GM12801 (cell line): ENCODE measurements around the gene TIAM2.

Source experiments
- TF ChIP-seq, protein P1 (sequence below): IDR thresholded peaks from one replicate; pipeline ENCODE4 v1.5.1; 2011; ENCODE audit warnings: control low read depth; ENCODE audit not compliant: insufficient read length; ENCODE audit errors: extremely low read depth

TIAM2 gene

DNA sequence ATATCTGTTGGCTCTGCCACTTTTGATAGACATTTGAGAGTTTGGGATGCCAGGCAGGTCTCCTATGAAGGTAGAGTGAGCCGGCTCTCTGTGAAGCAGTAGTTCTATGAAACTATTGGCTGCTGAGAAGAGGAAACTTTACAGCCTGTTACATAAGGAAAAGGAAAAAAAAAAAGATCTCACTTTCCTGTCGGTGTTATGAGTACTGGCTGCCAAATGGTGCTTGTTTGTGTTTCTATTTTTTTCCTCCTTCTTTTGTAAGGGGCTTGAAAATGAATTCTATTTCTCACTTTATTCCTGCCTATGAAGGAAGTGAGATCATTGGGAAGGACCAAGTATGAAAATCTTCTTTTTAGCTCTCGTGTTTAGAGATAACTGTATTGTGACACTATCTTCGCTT, 195.6 kb downstream of the TIAM2 start:
- TF ChIP-seq, protein P1, sequence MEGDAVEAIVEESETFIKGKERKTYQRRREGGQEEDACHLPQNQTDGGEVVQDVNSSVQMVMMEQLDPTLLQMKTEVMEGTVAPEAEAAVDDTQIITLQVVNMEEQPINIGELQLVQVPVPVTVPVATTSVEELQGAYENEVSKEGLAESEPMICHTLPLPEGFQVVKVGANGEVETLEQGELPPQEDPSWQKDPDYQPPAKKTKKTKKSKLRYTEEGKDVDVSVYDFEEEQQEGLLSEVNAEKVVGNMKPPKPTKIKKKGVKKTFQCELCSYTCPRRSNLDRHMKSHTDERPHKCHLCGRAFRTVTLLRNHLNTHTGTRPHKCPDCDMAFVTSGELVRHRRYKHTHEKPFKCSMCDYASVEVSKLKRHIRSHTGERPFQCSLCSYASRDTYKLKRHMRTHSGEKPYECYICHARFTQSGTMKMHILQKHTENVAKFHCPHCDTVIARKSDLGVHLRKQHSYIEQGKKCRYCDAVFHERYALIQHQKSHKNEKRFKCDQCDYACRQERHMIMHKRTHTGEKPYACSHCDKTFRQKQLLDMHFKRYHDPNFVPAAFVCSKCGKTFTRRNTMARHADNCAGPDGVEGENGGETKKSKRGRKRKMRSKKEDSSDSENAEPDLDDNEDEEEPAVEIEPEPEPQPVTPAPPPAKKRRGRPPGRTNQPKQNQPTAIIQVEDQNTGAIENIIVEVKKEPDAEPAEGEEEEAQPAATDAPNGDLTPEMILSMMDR, result no peak

- TF ChIP-seq, protein P1, result no peak
Measured at GRCh38 chr6:155193526-155193925, 198.4 kb downstream of the TIAM2 start.

- TF ChIP-seq, protein P1, result no peak
Measured at GRCh38 chr6:155194399-155194798, 199.3 kb downstream of the TIAM2 start.

DNA sequence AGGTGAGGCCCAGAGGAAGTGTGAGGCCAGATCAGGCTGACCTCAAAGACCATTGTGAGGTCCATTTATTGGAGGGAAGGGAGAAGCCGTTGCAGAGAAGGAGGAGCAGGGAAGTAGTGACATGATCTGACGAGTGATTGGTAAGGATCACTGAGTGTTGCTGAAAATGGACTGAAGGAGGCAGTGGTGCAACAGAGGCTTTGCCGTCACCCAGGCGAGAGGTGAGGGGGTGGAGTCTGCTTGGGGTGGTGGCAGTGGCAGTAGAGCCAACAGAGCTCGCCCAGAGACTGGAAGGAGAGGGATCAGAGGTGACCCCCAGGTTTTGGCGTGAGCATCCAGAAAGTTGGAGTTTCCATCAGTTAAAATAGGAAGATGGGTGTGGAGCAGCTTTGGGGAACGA, 200.8 kb downstream of the TIAM2 start:
- TF ChIP-seq, protein P1, result no peak

GRCh38 chr6:155196911-155197310, 201.8 kb downstream of the TIAM2 start:
- TF ChIP-seq, protein P1, result no peak

DNA sequence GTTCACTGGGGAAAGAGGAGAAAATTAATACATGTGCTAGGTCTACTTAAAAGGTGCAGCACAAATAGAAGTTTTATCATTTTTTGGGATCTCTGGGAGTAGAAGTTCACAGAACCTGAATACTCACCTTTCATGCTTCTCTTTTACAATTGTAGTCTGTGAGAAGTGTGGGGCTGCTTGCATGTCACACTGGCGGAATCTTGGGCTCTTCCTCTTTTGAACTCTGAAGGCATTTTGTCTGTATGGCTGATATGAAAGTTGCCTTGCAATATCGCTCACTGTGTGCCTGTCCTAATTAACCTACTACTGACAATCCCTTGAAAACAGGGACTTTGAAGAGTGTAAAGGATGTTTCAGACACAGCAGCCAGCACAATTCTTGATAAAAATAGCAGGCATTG, 202.8 kb downstream of the TIAM2 start:
- TF ChIP-seq, protein P1, result no peak

DNA sequence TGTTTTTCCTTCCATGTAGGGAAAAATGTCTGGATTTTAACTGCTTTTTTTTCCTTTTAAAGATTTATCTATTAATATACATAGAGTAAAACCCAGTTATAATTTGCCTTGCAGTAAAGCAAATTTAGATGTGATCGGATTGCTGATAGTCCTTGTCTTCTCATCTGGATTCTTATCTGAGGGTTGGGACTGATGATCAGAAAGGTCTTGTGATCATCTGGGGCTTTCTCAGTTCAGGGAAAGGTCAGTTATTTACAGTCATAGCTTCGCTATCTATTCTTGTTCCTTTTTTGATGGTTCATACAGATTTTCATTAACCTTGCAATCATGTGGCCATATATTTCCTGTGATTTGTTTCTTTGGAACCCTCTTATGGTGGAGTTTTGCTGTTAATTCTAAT, 204.9 kb downstream of the TIAM2 start:
- TF ChIP-seq, protein P1, result no peak

DNA sequence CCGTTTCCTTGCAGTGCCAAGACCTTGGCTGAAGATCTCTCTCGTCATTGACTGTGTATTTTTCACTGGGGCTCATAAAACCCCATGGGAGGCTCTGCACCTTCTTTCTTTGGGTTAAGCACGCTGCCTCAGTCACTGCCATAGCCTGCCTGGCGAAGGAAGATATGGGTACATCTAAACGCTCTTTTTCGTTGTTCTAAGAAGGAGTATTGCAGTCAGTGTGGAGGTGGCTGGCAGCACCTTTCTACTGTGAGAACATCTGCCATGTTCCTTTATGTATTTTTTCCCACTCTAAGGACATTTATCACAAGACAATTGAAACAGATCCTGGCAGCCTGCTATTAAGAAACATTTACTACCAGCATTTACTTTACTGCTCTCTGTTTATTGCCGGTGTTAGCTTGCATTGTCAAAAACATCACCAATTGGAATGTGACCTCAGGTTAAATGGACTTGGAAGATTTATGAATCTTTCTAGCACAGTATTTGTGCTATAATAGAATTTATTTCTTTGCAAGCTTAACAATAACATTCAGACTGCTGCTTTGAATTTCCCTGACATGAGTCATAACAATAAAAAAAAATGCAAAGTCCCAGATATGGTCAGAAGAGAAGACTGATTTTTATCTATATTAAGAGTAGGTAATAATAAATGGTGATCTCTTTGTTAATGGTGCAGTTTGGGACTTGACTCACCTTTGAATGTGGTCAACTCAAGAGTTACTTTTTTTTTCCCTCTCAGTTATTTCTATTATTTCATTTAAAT, 206.5 kb downstream of the TIAM2 start:
- TF ChIP-seq, protein P1, result no peak
